Stimulated activated naive CD4-positive, alpha-beta T cell (primary cell): ENCODE results near the gene TP73.

Source experiments
- DNase-seq, 6 experiments: peaks; one replicate each; lab custom pipeline; 2025; lab: John Stamatoyannopoulos, UW

Gene TP73

GRCh38 chr1:3651930-3652547 lies at the start of gene TP73:
TSS of gene TP73 (plus strand) at chr1:3652516. CDS start at chr1:3682366, 29,850 bp downstream.
- no peak for DNase-seq

GRCh38 chr1:3603156-3603555 lies 49.2 kb upstream of the TP73 start:
- DNase-seq: no peak

GRCh38 chr1:3603571-3604467 lies 48.5 kb upstream of the TP73 start:
- no peak for DNase-seq

GRCh38 chr1:3604468-3604974 lies 47.8 kb upstream of the TP73 start:
- no peak for DNase-seq

- DNase-seq: no peak
Observed at GRCh38 chr1:3604997-3605823, 47.1 kb upstream of the TP73 start.

- no peak for DNase-seq
Observed at GRCh38 chr1:3606779-3607702, 45.3 kb upstream of the TP73 start.

GRCh38 chr1:3607703-3608065 lies 44.6 kb upstream of the TP73 start:
- no peak for DNase-seq

GRCh38 chr1:3608154-3608553 lies 44.2 kb upstream of the TP73 start:
- DNase-seq: no peak

GRCh38 chr1:3609016-3609768 lies 43.1 kb upstream of the TP73 start:
- DNase-seq: no peak

- DNase-seq: no peak
Observed at GRCh38 chr1:3609769-3610526, 42.4 kb upstream of the TP73 start.

- DNase-seq: peak in 2 of 6 experiments; percentile 8 to 32
Observed at GRCh38 chr1:3610527-3611169, 41.7 kb upstream of the TP73 start.

- peak; percentile 24 to 75 (median 48) for DNase-seq
Observed at GRCh38 chr1:3611170-3612019, 40.9 kb upstream of the TP73 start, which contains the start of gene MEGF6. TSS of gene MEGF6 (minus strand) at chr1:3611508. CDS start at chr1:3611268, 240 bp downstream.

GRCh38 chr1:3612123-3612522 lies 40.2 kb upstream of the TP73 start:
- DNase-seq: peak in 1 of 6 experiments; percentile 12

GRCh38 chr1:3614755-3615742 lies 37.3 kb upstream of the TP73 start:
- peak in 2 of 6 experiments; percentile 6 to 16 for DNase-seq

GRCh38 chr1:3616861-3617260 lies 35.5 kb upstream of the TP73 start:
- no peak for DNase-seq

- DNase-seq: no peak
Observed at GRCh38 chr1:3617806-3618345, 34.4 kb upstream of the TP73 start.

- no peak for DNase-seq
Observed at GRCh38 chr1:3618531-3618880, 33.8 kb upstream of the TP73 start.
